DMS114 treated with DMSO at 0.1 percent for 48 hours (cell line): ENCODE measurements around the gene NFYC.

Experiments
- DNase-seq: peaks from one replicate; lab custom pipeline; 2025; ENCODE audit not compliant: unreplicated experiment; lab: John Stamatoyannopoulos, UW

NFYC gene

GRCh38 chr1:40777224-40777970 lies 85.9 kb downstream of the NFYC start:
- DNase-seq, result no peak

- no peak for DNase-seq
Measured at GRCh38 chr1:40780678-40781607, 89.4 kb downstream of the NFYC start.

- no peak for DNase-seq
Measured at GRCh38 chr1:40781608-40781971, 90.1 kb downstream of the NFYC start.

GRCh38 chr1:40782371-40782956 lies 91.0 kb downstream of the NFYC start:
- no peak for DNase-seq

GRCh38 chr1:40783001-40783905 lies 91.7 kb downstream of the NFYC start, which contains the start of gene KCNQ4:
Gene KCNQ4 (plus strand): TSS chr1:40783787. CDS start chr1:40784094, 307 bp downstream.
- DNase-seq, result no peak

GRCh38 chr1:40784141-40784770 lies 92.8 kb downstream of the NFYC start:
- DNase-seq, result no peak

GRCh38 chr1:40784771-40785151 lies 93.3 kb downstream of the NFYC start:
- DNase-seq, result no peak

- no peak for DNase-seq
Measured at GRCh38 chr1:40785446-40785845, 93.9 kb downstream of the NFYC start.

GRCh38 chr1:40786171-40786994 lies 94.9 kb downstream of the NFYC start:
- no peak for DNase-seq

GRCh38 chr1:40786995-40787705 lies 95.6 kb downstream of the NFYC start:
- DNase-seq, result no peak

GRCh38 chr1:40787737-40788560 lies 96.4 kb downstream of the NFYC start:
- no peak for DNase-seq

GRCh38 chr1:40788561-40789341 lies 97.2 kb downstream of the NFYC start:
- DNase-seq, result no peak

GRCh38 chr1:40789342-40789598 lies 97.8 kb downstream of the NFYC start:
- DNase-seq, result no peak

GRCh38 chr1:40789661-40790430 lies 98.3 kb downstream of the NFYC start:
- no peak for DNase-seq

- DNase-seq, result no peak
Measured at GRCh38 chr1:40792036-40792435, 100.5 kb downstream of the NFYC start.

GRCh38 chr1:40793617-40794016 lies 102.1 kb downstream of the NFYC start:
- DNase-seq, result no peak

GRCh38 chr1:40794048-40794447 lies 102.5 kb downstream of the NFYC start:
- DNase-seq, result no peak
